NCI-H2227 (cell line): ENCODE data around the gene G0S2.

ENCODE experiments used
- DNase-seq: peaks from one replicate; lab custom pipeline; 2025; ENCODE audit not compliant: unreplicated experiment; lab: John Stamatoyannopoulos, UW

G0S2 gene, protein sequence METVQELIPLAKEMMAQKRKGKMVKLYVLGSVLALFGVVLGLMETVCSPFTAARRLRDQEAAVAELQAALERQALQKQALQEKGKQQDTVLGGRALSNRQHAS

DNA sequence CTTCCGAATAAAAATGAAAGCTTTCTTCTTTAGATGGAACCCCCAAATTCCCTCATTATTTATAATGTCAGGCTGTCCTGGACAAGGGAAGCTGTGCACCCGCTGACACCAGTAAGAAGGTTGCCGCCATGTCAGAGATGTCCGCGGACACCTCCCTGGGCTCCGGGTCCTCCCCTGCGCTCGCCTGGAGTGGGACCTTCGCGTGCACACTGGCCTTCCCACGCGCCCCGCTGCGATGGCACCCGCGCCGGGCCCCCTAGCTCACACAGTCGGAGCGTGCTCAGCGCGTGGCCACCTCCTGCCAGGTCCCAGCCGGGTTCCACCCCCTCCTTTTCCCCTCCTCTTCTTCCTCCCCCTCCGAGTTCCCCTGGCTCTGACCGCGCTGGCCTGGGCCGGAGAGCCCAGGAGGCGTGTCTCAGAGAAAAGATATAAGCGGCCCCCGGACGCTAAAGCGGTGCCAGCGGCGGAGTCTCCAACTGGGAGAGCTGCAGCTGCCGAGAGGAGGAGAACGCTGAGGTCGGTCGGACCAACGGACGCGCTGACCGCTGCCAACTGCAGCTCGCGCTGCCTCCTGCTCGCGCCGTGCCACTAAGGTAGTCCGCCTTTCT, at the start of gene G0S2:
Gene G0S2 (plus strand): TSS at position 456 of the 608 bp plus-strand sequence. CDS start 273 bp downstream, outside the sequence.
- DNase-seq, result peak; percentile 69

DNA sequence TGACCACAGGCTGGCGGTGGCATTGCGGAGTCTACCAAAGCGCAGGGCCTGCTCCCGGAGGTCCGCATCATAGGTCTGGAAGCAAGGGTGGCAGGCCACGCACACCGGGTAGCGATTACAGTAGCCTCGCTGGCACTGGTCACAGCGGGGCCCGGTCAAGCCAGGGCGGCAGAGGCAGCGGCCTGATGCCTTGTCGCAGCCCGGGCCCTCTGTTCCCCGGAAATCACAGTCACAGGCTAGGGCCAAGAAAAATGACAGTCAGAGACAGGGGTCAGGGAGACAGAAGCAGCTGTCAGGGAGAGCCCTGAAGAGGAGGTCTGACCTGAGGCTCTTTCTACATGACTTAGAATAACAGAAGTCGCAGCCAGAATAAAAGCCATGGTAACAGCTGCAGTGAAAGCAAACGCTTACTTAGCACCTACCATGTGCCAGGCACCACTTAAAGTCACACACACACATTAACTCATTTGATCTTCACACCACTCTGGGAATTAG, 49.4 kb upstream of the G0S2 start:
- no peak for DNase-seq

DNA sequence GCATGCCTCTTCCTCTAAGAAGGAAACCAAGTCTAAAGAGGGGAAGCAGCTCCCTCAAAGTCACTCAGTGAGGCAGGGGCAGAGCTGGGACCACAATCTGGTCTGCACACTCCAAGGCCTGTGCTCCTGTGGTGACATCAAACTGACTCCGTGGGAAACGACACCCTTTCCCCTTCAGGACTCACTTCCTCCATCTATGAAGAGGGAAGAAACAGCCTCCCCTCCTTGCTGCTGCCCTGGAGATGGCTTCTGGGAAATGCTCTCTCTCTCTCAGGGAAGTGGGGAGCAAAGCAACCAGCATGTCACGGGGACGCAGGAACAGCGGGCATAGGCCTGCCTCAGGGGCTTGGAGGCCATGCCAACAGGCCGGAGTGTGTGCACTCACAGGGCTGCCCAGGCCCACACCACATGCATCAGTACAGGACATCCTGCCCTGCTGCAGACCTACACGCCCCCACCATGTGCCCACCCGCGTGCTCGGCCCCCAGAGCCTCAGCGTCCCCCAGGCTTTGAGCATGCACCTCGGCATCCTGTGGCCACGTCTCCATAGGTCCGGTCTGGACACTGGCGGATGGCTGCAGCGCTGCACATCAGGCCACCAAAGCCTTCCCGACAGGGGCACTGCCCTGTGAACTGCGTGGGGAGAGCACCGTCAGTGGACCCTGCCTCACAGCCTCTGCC, 48.7 kb upstream of the G0S2 start:
- DNase-seq, result no peak

DNA sequence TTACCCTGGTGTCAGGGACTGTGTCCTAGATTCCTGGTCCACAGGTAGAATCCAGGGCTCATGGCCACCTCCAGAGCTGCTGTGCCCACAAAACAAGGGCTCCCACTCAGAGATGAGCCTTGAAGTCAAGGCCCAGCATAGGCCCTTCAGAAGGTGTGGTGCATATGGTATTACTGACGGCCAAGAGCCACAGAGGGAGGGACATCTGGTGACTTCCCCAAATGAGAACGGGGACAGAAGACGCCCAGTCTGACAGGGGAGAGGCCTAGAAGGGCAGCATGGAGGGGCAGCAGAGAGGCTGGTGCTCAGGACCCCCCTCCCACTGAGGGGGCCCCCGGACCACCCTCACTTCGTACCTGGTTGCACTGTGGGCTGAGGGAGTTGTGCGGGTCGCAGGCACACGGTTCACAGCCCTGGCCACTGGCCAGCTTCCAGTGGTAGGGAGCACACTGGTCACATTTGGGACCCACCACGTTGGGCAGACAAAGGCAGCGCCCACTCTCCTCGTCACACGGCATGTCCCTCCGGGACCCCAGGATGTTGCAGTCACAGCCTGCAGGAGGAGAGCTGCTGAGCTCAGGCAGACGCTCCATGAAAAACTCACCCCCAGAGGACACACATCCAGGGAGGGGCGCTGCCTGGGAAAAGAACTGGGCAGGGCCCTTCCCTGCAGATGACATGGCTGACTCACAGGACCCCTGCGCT, 48.0 kb upstream of the G0S2 start:
- no peak for DNase-seq

DNA sequence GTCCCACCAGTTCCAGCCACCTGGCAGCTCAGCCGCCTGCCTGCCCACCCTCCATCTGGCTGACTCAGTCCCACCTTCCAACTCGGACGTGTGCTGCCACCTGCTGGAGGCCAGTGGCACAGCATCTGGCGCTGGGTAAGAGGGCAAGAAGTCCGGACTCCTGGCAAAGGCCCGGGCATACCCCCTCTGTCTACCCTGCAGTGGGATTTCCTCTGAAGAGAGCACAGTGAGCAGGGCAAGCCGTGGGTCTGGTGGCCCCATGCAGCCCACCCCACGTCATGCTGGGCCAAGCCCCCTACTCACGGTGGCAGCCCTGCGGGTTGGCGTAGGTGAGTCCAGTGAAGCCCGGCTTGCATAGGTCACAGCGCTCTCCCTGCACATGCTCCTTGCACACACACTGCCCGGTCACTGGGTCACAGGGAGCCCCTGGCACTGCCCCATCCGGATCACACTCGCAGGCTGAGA, 47.4 kb upstream of the G0S2 start:
- peak; percentile 93 for DNase-seq

DNA sequence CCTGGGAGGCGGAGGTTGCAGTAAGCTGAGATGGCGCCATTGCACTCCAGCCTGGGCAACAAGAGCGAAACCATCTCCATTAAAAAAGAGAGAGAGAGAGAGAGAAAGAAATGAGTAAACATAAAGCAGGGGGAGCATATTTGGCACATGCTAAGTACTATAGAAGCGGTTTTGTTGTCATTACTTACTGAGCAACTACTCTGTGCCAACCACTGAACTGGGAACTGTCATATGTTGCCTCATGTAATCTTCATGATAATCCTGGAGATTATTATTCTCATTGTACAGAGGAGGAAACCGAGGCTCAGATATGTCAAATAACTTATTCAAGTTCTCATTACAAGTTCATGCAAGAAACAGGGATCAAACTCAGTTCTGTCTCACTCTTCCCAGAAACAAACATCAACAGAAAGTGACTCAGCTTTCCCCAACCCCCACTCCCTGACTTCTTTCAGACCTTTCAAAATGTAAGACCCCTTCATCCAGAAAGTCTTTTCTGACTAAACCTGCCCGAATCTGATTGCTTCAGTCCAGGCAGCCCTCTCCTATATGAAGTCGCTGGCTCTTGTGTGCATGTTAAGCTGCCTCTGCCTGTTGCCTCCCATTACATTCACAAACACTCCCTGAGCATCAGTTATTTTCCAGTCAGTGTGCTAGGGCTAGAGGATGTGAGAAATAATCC, 46.5 kb upstream of the G0S2 start:
- DNase-seq, result no peak

DNA sequence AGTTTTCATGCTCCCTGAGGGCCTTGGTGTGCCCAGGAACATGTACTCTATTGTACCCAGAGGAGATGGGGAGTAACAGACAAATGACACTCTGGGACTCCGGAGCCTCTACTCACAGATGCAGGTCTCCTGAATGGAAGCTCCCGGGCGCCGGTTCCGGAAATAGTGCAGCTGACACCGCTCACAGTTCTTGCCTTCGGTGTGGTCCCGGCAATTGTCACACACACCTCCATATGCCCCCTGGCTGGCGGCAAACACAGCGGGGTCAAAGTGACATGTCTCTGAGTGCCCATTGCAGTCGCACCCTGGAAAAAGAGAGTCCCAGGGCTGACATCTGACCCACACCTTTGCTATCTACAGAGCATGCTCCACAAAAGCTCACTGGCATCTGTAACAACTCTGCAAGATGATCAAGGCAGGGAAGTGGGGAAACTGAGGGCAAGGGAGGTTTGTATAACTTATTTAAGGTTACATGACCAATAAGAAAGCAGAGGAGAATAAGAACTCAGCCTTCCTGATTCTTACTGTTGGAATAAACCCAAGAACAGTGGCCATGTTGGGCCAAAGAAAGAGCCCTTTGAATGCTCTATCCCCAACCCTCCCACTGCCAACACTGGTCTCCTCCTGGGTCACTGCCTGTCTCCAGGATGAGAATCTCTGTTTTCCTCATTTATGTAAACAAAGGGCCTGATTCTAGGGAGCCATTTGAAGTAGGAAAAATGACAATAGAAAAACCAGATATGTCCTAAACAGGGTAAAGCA, 45.4 kb upstream of the G0S2 start:
- DNase-seq, result no peak

DNA sequence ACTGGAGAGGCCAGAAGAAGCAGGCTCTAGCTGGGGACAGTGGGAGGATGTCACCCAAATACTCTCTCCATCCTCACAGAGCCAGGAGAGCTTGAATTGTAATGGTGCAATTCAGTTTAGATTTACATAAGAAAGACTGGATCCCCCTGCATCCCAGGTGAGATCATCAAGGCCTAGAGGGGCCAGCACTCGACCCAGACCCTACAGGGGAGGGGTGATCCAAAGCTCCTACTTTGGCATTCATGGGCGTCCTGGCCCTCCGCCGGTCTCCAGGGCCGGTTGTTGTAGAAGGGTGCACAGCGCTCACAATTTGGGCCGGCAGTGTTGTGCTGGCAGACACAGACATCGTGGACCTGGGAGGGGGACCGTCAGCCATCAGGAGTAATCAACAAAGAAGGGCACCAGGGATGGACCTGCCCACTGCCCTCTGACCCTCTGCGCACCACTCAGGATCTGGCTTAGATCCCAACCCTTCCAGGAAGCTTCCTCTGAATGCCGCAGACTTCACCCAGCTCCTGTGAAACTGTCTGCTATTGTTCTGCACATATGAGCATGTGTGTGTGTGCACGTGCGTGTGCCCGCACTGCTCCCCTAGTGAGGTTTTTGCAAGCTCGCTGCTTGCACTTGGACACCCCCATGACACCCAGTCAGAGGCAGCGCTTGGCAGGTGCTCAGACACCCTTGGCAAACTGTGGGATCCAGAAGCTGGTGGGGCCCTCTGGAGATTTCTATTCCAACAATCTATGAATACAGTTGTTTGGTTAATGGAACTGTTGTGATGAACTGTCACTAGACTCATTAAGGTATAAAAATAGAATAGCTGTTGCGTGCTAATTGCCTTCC, 44.6 kb upstream of the G0S2 start:
- no peak for DNase-seq

DNA sequence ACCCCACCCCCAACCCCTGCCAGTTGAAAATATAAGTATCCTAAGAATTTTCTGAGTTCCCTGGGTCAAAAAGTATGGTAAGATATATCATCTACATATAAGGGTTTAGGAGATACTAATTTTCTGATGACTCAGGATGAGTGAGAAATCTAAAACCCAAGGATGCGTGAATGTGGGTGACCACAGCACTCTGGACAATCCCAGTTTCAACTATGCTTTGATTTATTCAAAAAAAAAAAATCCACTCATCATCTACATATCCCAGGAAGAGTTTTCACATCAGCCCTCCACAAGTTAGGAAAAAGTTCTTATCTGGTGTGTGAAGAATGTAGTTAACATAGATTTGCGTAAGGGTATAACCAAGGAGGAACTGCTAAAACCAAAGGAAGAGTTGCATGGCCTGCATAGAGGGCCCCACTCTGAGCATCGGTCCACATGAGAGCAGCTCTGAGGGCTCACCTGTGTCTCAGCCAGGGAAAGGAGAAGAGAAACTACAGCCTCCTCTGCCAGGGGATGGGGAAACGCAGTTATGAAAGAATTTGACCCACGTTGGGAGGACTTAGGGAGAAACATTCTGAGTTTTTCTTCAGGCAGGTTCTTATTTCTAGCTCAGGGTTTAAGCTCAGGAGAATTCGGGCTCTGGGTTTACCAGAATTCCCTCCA, 41.7 kb upstream of the G0S2 start:
- DNase-seq, result no peak

DNA sequence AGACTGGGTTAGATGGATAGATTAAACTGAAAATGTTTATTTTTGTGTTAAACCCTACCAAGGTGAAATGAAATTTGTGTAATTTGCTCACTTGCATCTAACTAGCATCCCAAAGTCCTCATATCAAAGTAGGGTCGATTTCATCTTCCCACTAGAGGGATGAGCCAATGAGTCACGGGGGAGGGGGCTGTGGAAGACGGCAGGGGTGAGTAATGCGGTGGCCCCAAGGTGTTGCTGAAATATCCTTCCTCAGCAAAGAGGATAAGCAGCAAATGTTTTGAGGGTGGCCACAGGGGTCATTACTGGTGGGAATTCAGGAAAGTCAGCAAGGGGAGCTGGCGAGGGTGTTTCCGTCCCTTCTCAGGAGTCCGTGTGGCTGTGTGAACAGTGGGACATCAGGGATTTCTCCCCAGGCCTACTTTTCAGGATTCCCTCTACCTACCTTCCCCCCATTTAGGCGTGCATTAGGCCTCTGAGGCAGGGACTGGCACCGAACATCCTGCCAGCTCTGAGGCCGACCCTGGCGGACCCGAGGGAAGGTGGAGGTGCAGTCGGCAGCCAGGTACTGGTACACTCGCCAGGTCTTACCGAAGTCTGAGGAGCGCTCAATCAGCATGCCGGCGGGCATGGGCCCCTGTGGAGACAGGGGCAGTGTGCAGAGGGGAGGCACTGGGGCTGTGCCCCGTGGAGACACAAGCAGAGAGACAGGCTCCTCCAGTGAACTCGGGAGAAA, 41.0 kb upstream of the G0S2 start:
- DNase-seq, result no peak

DNA sequence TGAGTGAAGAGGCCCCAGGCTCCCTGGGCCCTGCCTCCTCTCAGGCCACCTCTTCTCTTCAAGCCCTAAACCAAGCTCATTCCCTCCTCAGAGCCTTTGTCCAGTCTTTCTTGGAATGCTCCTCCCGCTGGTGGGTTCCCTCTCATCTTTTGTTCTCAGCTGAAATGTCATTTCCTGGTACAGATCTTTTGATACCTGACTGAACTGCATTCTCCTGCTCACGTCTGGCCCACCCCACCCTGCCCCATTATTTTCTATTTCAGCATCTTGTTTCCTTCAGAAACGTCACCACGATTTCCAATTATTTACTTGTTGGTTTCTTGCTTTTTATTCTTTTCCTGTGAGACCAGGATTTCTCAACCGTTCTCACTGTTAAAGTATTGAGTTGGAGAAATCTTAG, 39.4 kb upstream of the G0S2 start:
- DNase-seq, result no peak

DNA sequence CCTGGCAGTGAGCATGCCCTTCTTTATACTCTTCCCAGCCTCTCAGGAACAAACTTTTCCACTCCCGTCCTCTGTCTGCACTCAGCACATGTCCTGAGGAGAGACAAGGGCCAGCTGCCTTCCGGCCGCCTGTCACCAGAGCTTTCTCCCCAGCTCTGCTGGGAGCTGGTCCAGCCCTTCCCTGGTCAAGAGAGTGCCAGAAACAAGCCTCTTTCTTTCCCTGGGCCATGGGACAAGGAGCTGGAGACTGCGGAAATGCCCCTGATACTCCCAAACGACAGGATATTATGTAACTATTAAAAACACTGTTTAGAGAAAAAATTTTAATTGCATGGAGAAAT, 33.4 kb upstream of the G0S2 start:
- no peak for DNase-seq

DNA sequence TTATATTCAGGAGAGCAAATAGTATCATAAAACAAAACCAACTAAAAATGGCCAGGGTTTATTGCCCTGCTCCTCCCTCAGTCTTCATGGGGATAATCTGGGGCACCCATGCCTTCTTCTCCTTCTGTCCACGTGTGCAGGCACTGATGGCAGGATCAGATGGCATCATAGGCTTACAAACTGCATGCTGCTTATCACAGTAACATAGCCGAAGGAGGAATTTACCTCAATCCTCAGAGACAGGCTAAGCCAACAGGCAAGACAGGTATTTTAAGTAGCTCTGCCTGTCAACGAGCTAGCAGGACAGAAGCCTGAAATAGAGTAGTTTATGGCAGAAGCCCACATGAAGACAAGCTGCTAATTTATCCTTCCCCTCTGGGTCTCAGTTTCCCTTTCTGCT, 32.4 kb upstream of the G0S2 start:
- DNase-seq, result no peak

DNA sequence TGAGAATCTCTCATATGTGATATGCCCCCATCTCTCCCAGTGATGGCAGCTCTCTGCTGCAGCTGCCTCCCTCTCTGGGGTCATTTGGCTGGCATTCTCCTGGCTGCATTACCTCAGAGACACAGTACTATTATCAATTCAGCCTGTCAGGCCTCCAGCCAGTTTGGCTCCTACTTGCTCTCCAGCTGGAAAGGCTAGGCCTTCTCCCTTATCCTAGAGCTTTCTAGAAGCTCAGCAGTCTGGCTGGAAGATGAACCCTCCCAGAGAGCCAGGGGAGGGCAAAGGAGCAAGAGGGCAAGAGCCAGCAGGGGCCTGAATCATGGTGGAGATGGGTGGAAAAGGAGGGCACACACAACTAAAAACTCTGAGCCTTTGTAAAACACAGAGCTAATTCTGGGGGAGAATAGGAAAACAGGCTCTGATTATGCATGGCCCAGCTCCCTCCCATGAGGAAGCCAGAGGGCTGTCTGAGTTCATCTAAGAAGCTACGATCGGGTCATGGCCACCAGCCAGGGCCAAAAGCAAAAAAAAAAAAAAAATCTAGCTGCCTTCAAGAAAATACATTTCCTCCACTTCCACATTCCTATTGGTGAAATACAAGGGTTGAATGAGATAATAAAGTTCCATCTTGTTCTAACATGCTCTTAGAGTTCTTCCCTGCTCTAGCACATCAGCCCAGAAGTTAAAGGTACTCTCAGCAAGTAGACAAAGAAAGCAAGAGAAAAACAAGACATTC, 31.8 kb upstream of the G0S2 start:
- DNase-seq, result no peak

DNA sequence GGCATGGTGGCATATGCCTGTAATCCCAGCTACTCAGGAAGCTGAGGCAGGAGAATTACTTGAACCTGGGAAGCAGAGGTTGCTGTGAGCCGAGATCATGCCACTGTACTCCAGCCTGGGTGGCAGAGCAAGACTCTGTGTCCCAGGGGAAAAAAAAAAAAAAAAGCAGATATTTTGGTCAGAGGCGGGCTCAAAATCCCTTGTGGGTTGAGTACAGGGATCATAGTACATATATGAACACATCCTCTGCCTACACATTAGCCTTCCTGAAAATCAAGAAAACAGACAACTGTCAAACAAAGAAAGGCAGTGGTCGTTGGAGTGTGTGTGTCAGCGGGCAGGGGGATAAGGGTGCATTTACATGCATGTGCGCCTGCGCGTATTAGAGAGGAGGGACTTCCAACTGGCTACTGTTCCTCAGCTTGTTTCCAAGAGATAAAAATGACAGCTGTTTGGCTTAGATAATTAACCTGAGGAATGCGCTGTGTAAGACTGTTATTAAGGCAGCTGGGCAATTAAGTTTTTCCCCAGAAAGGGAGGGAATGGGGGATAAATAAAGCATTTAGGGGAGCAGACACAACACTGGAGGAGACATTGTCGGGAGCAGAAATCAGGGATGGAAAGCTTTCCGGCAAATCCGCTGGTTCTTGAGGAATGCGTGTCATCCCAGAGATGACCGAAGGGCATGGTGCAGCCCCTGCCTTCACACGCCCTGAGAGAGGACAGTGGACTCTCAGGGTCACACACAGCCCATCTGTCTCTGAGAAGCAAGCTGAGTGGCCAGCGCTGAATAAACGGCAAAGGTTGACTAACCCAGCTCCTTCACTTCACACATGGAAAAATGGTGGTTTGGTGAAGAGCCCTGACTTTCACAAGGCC, 29.4 kb upstream of the G0S2 start:
- DNase-seq, result peak; percentile 37

DNA sequence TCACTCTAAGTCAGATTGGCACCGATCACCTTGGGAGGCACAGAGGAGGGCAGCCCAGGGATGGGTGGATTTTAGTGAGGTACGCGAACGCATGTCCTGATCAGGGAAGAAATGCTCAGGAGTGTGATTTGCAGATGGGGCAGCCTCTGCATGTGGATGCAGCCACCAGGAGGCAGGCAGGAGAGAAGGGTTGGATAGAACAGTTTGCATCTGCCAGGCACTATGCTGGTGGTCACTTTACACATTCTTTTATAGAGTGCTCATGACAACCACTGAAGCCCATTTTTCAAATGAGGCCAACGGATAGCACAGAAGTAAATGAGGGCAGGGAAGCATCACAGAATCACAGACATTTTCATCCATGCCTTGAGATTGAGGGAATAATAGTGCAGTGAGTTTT, 28.7 kb upstream of the G0S2 start:
- no peak for DNase-seq

DNA sequence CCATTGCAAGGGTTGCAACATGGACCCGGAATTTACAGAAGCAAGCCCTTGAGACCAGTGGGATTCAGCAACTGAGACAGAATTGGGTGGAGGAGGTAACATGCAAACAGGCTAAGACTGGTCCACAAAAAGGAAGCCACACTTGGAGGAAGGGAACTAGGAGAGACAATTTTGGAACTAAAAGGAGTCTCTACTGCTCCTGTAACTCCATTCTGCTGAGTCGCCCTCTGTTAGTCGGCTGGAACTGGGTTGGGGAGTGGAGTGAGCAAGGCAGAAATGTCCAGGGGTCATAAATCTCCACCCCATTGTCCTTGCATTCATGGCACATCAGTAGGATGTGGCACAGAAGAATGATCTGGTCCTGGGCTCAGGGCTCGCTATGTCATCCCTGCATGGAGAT, 28.1 kb upstream of the G0S2 start:
- DNase-seq, result no peak
